ENCODE results near the gene PABPN1. TPM values are rescaled to one million over a fixed set of nuclear protein-coding genes. Genes with fewer than 3 reads are reported as not detected.
A peak's percentile ranks its signal among the peaks of the same experiment; 100 is the strongest.

The PABPN1 gene
- total RNA-seq, 3 donors from 2014 or later, result 45.9 to 87.2 (median 74.1) TPM

DNA sequence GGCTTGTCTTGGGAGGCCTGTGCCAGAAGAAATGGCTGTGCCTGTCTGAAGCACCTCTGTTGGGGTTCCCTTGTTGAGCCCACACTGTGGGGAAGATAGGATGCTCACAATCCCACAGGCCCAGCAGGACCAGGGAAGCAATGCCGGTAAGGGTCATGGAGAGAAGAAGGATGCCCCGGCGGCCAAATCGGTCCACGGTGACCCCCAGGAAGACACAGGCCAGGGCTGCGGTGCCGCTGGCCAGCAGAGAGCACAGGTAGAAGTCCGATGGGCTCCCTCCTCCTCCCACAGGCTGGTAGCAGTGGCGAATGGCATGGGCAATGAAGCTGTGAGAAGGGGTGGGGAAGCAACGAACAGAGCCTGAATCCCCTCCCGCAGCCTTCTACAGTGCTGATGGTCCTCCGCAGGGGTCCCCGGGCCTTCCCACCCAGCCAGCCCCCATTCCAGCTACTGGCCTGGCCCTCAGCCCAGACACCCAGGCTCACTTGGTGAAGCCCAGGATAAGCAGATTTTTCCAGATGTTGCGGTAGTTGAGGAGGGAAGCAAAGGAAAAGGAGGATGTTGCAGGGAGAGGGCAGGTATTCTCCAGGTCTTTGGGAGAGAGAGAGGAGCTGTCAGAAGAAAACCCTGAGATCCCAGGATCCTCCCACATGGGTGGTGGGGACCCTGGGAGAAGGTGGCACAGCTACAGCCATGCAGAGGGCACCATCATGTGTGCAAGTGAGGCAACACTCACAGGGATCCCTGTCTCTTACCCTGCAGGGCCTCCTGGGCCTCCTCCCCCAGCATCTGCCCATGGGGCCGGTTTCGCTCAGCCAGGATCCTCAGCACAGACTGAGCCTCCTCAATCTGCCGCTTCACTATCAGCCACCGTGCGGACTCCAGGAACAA, 26.4 kb downstream of the PABPN1 start:
- Histone ChIP-seq H3K36me3 (no peaks in the 10 kb centered on the region), H3K27ac (no peak overlapping the region), H3K27me3 (no peaks in the 10 kb centered on the region), H3K4me3 (no peak overlapping the region), H3K4me1 (no peaks in the 10 kb centered on the region), H3K9me3 (no peaks in the 10 kb centered on the region)
- DNase-seq (ENCODE audit: low spot score in 2 of 2), result no peak
- intact Hi-C loops (cut with DNase I; ENCODE audit: low total_unique reads), result no loop called here
- TF ChIP-seq POLR2A (IDR thresholded peaks at IDR 0.05) (no peak), POLR2AphosphoS5 (IDR thresholded peaks at IDR 0.05) (no peak)
- TF ChIP-seq, protein P1, sequence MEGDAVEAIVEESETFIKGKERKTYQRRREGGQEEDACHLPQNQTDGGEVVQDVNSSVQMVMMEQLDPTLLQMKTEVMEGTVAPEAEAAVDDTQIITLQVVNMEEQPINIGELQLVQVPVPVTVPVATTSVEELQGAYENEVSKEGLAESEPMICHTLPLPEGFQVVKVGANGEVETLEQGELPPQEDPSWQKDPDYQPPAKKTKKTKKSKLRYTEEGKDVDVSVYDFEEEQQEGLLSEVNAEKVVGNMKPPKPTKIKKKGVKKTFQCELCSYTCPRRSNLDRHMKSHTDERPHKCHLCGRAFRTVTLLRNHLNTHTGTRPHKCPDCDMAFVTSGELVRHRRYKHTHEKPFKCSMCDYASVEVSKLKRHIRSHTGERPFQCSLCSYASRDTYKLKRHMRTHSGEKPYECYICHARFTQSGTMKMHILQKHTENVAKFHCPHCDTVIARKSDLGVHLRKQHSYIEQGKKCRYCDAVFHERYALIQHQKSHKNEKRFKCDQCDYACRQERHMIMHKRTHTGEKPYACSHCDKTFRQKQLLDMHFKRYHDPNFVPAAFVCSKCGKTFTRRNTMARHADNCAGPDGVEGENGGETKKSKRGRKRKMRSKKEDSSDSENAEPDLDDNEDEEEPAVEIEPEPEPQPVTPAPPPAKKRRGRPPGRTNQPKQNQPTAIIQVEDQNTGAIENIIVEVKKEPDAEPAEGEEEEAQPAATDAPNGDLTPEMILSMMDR (IDR thresholded peaks at IDR 0.05), result no peak

DNA sequence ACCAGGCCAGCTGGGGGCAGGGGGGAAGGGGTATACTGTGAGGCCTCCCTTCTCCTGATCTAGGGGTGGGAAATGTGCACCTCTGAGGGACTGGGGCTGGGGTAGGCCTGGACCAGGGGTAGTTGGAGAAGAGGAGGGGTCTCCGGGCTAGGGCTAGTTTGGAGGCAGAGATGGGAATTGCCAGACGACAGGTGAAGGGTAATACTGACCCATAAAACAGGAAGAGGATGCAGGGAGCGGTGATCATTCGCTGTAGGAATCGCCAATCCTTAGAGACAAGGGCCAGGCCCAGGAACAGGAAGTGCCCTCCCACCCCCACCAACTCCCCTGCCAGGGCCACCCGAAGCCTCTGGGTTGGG, 27.0 kb downstream of the PABPN1 start:
- intact Hi-C loops (cut with DNase I; ENCODE audit: low total_unique reads), result no loop called here
- H3K36me3 ChIP-seq, result no peaks in the 10 kb centered on the region
- H3K4me3 ChIP-seq, result no peak overlapping the region

DNA sequence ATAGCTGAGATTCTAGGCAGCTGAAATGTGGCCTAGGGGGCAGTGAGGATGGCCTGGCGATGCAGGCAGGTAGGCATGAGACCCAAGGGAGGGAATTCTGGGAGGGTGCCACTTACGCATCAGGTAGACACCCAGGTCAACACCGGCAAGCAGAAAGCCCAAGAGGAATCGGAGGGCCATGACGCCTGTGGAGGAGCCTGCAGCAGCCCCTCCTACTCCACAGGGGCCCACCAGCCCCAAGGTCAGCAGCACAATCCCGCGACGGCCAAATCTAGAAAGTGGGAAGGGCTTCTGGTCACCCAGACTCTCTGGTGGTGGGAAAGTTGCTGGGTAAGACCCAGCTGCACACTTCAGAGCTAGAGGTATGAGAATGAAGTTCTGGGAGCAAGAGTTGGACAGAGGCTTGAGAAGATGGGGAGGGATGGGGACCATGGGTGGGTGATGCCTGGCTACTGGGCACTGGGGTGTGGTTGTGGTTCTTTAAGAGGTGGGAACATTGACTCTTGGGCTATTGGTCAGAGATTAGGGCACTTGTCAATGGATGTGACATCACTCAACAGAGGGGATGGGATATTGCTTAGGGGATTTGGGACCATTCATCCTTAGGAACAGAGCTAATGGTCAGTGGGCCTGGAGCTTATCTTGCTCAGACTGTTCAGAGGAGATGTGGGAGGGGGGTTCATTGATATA, 28.0 kb downstream of the PABPN1 start:
- no peak for DNase-seq (ENCODE audit: low spot score in 2 of 2)
- H3K4me3 ChIP-seq, result no peak overlapping the region
- H3K36me3 ChIP-seq, result no peaks in the 10 kb centered on the region
- H3K27ac ChIP-seq, result no peak overlapping the region
- no peaks in the 10 kb centered on the region for H3K4me1 ChIP-seq
- no peak for TF ChIP-seq POLR2A (IDR thresholded peaks at IDR 0.05)
- TF ChIP-seq, protein P1 (IDR thresholded peaks at IDR 0.05), result no peak
- no peak for TF ChIP-seq POLR2AphosphoS5 (IDR thresholded peaks at IDR 0.05)
- intact Hi-C loops (cut with DNase I; ENCODE audit: low total_unique reads), result no loop called here
- no peaks in the 10 kb centered on the region for H3K27me3 ChIP-seq
- no peaks in the 10 kb centered on the region for H3K9me3 ChIP-seq

More for the DNA sequence above, 27.0 kb downstream of the PABPN1 start:
- Histone ChIP-seq H3K27ac (no peak overlapping the region), H3K27me3 (no peaks in the 10 kb centered on the region), H3K9me3 (no peaks in the 10 kb centered on the region), H3K4me1 (no peaks in the 10 kb centered on the region)
- no peak for DNase-seq (ENCODE audit: low spot score in 2 of 2)
- TF ChIP-seq POLR2AphosphoS5 (IDR thresholded peaks at IDR 0.05), result no peak
- no peak for TF ChIP-seq POLR2A (IDR thresholded peaks at IDR 0.05)
- TF ChIP-seq, protein P1 (IDR thresholded peaks at IDR 0.05), result no peak

DNA sequence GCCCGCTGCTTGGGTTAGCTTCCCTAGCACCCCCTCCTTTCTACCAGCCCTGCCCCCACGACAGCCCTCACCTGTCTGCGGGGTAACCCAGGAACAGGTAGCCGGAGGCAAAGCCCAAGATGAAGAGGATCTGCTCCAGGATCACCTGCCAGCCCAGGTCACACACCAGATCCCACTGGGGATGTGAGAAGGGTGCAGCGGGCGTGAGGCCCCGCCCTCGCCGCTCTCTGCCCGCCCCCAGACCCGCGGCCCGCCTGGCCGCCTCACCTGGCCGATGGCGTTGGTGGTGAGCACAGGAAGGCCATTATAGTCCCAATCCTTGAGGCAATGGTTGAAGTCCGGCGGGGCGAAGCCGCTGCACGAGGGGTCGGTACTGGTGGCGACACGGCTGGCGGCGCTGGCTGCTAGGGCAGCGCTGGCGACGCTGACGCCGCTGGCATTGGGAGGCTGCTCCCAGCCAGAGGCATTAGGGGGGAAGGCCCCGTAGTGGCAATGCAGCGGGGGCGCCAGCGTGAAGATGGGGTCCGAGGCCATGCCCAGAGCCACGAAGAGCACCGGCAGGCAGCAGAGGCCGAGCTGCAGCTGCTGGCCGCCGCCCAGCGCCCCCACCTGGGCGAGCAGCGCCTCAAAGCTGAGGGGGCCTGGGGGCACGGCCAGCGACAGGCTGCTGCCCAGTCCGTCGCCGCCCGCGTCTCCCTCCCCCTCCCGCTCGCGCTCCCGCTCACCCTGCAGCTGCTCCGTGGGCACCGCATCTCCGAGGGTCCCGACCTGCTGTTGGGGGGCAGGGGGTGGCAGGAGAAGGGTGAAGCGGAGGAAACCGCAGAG, 30.6 kb downstream of the PABPN1 start:
- H3K9me3 ChIP-seq, result no peaks in the 10 kb centered on the region
- DNase-seq (ENCODE audit: low spot score in 2 of 2), result no peak
- TF ChIP-seq POLR2A (IDR thresholded peaks at IDR 0.05), result no peak
- TF ChIP-seq, protein P1 (IDR thresholded peaks at IDR 0.05), result no peak
- no peak for TF ChIP-seq POLR2AphosphoS5 (IDR thresholded peaks at IDR 0.05)
- H3K4me3 ChIP-seq, result peak overlapping the region; percentile 50 to 89 (median 78)
- H3K27me3 ChIP-seq, result no peaks in the 10 kb centered on the region
- intact Hi-C loops (cut with DNase I; ENCODE audit: low total_unique reads), result no loop called here
- peak overlapping the region; percentile 48 to 75 for H3K27ac ChIP-seq
- no peaks in the 10 kb centered on the region for H3K36me3 ChIP-seq
- no peaks in the 10 kb centered on the region for H3K4me1 ChIP-seq

Data from breast epithelium (tissue), 4 donors.